Effector CD4-positive, alpha-beta T cell (primary cell): ENCODE data around the gene CORO7.

ENCODE experiments used
- DNase-seq: peaks from one replicate; pipeline ENCODE4 v3.0.0-alpha.2; 2020

Gene CORO7

GRCh38 chr16:4370570-4371356, 45.6 kb downstream of the CORO7 start:
- DNase-seq, result no peak

GRCh38 chr16:4370151-4370550, 46.2 kb downstream of the CORO7 start:
- no peak for DNase-seq

- DNase-seq, result no peak
Measured at GRCh38 chr16:4369007-4369733, 47.2 kb downstream of the CORO7 start.

GRCh38 chr16:4367393-4367856, 49.0 kb downstream of the CORO7 start:
- DNase-seq, result no peak

- DNase-seq, result no peak
Measured at GRCh38 chr16:4366016-4366415, 50.4 kb downstream of the CORO7 start.

- no peak for DNase-seq
Measured at GRCh38 chr16:4365615-4366014, 50.8 kb downstream of the CORO7 start.

- DNase-seq, result no peak
Measured at GRCh38 chr16:4365014-4365406, 51.4 kb downstream of the CORO7 start.

- no peak for DNase-seq
Measured at GRCh38 chr16:4364196-4365013, 52.0 kb downstream of the CORO7 start.

GRCh38 chr16:4362476-4363135, 53.8 kb downstream of the CORO7 start:
- no peak for DNase-seq

GRCh38 chr16:4361944-4362311, 54.5 kb downstream of the CORO7 start:
- DNase-seq, result no peak

- DNase-seq, result no peak
Measured at GRCh38 chr16:4361033-4361943, 55.1 kb downstream of the CORO7 start.

- DNase-seq, result no peak
Measured at GRCh38 chr16:4360538-4361021, 55.8 kb downstream of the CORO7 start.

- no peak for DNase-seq
Measured at GRCh38 chr16:4359914-4360313, 56.5 kb downstream of the CORO7 start.

- peak; percentile 58 for DNase-seq
Measured at GRCh38 chr16:4358831-4359561, 57.4 kb downstream of the CORO7 start.

- no peak for DNase-seq
Measured at GRCh38 chr16:4358236-4358635, 58.2 kb downstream of the CORO7 start.

GRCh38 chr16:4356820-4357219, 59.6 kb downstream of the CORO7 start:
- no peak for DNase-seq

- no peak for DNase-seq
Measured at GRCh38 chr16:4354512-4355409, 61.6 kb downstream of the CORO7 start.

- DNase-seq, result no peak
Measured at GRCh38 chr16:4353675-4354074, 62.7 kb downstream of the CORO7 start.

- no peak for DNase-seq
Measured at GRCh38 chr16:4352843-4353242, 63.6 kb downstream of the CORO7 start.

- no peak for DNase-seq
Measured at GRCh38 chr16:4351880-4352279, 64.5 kb downstream of the CORO7 start.
